ENCODE data around the gene MAN2A2. TPM values are rescaled to one million over a fixed set of nuclear protein-coding genes. Genes with fewer than 3 reads are reported as not detected.

The MAN2A2 gene
- total and polyA plus RNA-seq, 9 of the 15 experiments (the other 6 are each of a cell fraction or from before 2014, with no cell fraction given): 7.3 to 151 (median 43.4) TPM

DNA sequence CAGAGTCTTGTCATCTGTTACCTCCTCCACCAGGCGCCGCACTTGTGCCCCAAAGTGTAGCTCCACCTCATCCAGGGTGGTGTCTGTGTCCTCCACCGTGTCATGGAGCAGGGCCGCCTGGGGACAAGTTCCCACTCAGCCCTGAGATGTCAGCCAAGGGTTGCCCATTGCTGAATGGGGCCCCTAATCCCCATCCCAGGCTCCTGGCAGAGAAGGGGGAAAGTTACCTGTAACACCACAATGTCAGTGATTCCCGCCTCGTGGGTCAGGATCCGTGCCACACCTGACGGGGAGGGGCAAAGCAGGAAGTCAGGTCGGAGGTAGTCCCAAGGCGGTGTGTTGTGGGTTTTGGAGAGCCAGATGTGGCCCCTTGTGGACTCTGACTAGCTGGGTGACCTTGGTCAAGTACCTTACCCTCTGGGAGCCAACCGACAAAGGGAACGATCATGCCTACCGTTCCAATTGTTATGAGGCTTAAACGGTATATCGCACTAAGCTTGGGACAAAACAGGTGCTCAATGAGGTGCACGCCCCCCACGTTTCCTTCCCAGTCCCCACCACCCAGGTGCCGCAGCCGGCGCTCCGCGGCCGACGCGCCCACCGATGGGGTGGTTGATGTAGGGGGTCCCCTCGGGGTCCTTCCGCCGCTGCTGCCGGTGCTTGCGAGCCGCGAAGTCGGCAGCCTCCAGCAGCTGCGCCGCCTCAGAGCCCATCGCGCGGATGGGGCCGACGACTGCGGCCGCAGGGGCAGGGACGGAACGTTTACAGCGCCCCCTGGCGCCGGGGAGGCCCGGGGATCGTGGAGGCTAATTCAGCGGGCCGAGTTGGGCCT is 28.9 kb downstream of the MAN2A2 start, which contains the start of gene HDDC3 (continued):
- TF ChIP-seq, protein P1, sequence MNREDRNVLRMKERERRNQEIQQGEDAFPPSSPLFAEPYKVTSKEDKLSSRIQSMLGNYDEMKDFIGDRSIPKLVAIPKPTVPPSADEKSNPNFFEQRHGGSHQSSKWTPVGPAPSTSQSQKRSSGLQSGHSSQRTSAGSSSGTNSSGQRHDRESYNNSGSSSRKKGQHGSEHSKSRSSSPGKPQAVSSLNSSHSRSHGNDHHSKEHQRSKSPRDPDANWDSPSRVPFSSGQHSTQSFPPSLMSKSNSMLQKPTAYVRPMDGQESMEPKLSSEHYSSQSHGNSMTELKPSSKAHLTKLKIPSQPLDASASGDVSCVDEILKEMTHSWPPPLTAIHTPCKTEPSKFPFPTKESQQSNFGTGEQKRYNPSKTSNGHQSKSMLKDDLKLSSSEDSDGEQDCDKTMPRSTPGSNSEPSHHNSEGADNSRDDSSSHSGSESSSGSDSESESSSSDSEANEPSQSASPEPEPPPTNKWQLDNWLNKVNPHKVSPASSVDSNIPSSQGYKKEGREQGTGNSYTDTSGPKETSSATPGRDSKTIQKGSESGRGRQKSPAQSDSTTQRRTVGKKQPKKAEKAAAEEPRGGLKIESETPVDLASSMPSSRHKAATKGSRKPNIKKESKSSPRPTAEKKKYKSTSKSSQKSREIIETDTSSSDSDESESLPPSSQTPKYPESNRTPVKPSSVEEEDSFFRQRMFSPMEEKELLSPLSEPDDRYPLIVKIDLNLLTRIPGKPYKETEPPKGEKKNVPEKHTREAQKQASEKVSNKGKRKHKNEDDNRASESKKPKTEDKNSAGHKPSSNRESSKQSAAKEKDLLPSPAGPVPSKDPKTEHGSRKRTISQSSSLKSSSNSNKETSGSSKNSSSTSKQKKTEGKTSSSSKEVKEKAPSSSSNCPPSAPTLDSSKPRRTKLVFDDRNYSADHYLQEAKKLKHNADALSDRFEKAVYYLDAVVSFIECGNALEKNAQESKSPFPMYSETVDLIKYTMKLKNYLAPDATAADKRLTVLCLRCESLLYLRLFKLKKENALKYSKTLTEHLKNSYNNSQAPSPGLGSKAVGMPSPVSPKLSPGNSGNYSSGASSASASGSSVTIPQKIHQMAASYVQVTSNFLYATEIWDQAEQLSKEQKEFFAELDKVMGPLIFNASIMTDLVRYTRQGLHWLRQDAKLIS (CRISPR knock-in tag; IDR thresholded peaks at IDR 0.05): peak; percentile 82; the same call in 1 of the 2 replicates
- no peak for TF ChIP-seq ZNF436 (CRISPR knock-in tag; IDR thresholded peaks at IDR 0.05)

DNA sequence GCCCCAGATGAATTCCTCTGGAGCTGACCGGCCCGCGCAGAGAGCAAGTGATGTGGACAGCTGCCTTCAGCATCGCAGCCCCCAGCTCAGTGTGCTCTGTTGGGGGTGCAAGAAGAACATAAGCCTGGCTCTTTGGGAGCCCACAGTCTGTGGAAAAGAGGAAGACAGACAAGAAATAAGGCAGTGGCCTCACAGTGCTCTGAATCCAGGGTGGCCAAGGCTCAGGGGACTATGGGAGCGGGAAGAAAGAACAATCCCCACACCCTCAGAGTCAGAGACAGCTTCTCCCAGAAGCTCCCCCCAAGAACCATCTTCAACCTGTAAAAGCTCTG is 29.5 kb downstream of the MAN2A2 start:
- DNase-seq (ENCODE audit: extremely low read depth in 1 of 4, low spot score in 3 of 4) (no peak), ATAC-seq (no peak), FAIRE-seq (no peak)
- intact Hi-C loops (cut with micrococcal nuclease): loop anchor here (5.0 to 10.0 kb wide), 6 partner anchors 100 to 638 kb away; no protein-coding TSS in a partner anchor
- no peaks in the 10 kb centered on the region for H3K9me3 ChIP-seq (replicated peaks; ENCODE audit: control insufficient read depth, insufficient read depth, low read depth, low read length)
- peak overlapping the region; percentile 91 for H2AFZ ChIP-seq (ENCODE audit: low read depth, low read length)
- peaks cover 17% of the 10 kb centered on the region for H3K36me3 ChIP-seq (ENCODE audit: control insufficient read depth, insufficient read depth, low read length)
- H3K4me3 ChIP-seq: peak overlapping the region; percentile 66
- CTCF ChIA-PET (ENCODE audit: low intra/inter-chr PET ratio): interaction anchor here (1.1 to 2.2 kb wide), 4 partner anchors 31 to 612 kb away, joined by 3 to 8 read pairs (median 4); no protein-coding TSS in a partner anchor
- WGBS (ENCODE audit: insufficient coverage, low coverage, missing lambda C conversion rate): 13% methylated on average over 5 of the region's 5 CpGs
- in situ Hi-C loops (cut with MboI): no loop called here
- peak overlapping the region; percentile 92; the same call in 2 of the 3 replicates for H3K27ac ChIP-seq (ENCODE audit: extremely low read depth, low read depth, low read length)
- peak overlapping the region; percentile 99 for H3K4me2 ChIP-seq (ENCODE audit: insufficient read depth, low read length)
- H3K9ac ChIP-seq (ENCODE audit: insufficient read depth in 1 of 2, low read depth in 2 of 2, low read length in 2 of 2): peak overlapping the region; percentile 85 to 96
- POLR2A ChIA-PET: interaction anchor here (0.6 to 6.7 kb wide), 17 partner anchors 10 to 628 kb away, joined by 3 to 70 read pairs (median 4); partner anchors contain the start of genes MAN2A2 and RCCD1
- H3K27me3 ChIP-seq (ENCODE audit: control insufficient read depth in 2 of 2, insufficient read depth in 2 of 2, low read length in 2 of 2): no peaks in the 10 kb centered on the region
- no peaks in the 10 kb centered on the region for H3K9me1 ChIP-seq (ENCODE audit: control insufficient read depth, insufficient read depth, low read length)
- peaks cover 44 to 69% of the 10 kb centered on the region in 2 experiments for H3K4me1 ChIP-seq (replicated peaks in 1 of 2; ENCODE audit: control insufficient read depth in 2 of 2, insufficient read depth in 2 of 2, low read length in 2 of 2)
- no TSS peak for BruUV-seq (replicated peaks)
- peaks cover 57% of the 10 kb centered on the region for H3K79me2 ChIP-seq (ENCODE audit: control insufficient read depth, insufficient read depth, low read length)
- H4K20me1 ChIP-seq (replicated peaks; ENCODE audit: control insufficient read depth, insufficient read depth, low read length): no peaks in the 10 kb centered on the region
- TF ChIP-seq, protein P2, sequence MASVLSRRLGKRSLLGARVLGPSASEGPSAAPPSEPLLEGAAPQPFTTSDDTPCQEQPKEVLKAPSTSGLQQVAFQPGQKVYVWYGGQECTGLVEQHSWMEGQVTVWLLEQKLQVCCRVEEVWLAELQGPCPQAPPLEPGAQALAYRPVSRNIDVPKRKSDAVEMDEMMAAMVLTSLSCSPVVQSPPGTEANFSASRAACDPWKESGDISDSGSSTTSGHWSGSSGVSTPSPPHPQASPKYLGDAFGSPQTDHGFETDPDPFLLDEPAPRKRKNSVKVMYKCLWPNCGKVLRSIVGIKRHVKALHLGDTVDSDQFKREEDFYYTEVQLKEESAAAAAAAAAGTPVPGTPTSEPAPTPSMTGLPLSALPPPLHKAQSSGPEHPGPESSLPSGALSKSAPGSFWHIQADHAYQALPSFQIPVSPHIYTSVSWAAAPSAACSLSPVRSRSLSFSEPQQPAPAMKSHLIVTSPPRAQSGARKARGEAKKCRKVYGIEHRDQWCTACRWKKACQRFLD (CRISPR knock-in tag; IDR thresholded peaks at IDR 0.05): no peak
- TF ChIP-seq, protein P3, sequence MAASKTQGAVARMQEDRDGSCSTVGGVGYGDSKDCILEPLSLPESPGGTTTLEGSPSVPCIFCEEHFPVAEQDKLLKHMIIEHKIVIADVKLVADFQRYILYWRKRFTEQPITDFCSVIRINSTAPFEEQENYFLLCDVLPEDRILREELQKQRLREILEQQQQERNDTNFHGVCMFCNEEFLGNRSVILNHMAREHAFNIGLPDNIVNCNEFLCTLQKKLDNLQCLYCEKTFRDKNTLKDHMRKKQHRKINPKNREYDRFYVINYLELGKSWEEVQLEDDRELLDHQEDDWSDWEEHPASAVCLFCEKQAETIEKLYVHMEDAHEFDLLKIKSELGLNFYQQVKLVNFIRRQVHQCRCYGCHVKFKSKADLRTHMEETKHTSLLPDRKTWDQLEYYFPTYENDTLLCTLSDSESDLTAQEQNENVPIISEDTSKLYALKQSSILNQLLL (CRISPR knock-in tag; IDR thresholded peaks at IDR 0.05; ENCODE audit: borderline replicate concordance): no peak
- TF ChIP-seq TBP (optimal IDR thresholded peaks at IDR 0.05; ENCODE audit: low read depth, low read length) (no peak), PHF20 (IDR thresholded peaks at IDR 0.05; ENCODE audit: partially characterized antibody) (no peak)
- TF ChIP-seq, protein P4, sequence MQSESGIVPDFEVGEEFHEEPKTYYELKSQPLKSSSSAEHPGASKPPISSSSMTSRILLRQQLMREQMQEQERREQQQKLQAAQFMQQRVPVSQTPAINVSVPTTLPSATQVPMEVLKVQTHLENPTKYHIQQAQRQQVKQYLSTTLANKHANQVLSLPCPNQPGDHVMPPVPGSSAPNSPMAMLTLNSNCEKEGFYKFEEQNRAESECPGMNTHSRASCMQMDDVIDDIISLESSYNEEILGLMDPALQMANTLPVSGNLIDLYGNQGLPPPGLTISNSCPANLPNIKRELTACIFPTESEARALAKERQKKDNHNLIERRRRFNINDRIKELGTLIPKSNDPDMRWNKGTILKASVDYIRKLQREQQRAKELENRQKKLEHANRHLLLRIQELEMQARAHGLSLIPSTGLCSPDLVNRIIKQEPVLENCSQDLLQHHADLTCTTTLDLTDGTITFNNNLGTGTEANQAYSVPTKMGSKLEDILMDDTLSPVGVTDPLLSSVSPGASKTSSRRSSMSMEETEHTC (IDR thresholded peaks at IDR 0.05): no peak
